ENCODE results near the gene HNF1A. TPM values are rescaled to one million over a fixed set of nuclear protein-coding genes. Genes with fewer than 3 reads are reported as not detected.
"Not testable (repeated sequence)": the region's sequence is repeated elsewhere in the genome, so short reads cannot be mapped to it uniquely, and the experiment has no call there.

HNF1A gene
- total RNA-seq, 2 donors from 2014 or later, result not detected

DNA sequence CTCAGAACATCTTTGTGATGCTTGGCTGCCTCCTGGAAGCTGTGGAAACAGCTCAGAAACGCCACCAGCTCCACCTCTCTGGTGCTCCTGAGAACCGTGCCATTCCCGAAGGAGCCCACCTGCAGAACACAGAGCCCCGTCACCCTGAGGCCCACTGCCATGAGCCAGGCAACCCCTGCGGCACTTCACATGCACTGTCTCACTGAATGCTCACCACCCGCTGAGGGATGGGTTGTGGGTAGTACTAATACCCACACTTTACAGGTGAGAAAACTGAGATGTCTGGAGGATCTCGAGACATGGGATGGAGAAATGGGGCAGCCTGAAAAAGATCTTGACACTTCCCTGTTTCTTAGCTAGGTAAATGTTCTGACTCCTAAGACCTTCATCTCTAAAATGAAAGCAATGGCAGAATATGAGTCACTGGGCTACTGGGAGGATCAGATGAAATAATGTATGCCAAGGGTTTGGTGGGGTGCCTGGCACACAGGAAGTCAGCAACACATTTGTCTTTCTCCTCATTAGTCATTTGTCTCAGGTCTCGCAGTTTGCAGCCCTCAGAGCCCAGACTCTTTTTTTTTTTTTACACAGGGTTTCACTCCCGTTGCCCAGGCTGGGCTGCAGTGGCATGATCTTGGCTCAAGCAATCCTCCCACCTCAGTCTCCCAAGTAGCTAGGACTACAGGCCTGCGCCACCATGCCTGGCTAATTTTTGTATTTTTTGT, 55.4 kb downstream of the HNF1A start:
- Histone ChIP-seq H3K4me1 (peaks cover 0 to 5% of the 10 kb centered on the region in 2 donors), H3K4me3 (no peak overlapping the region), H3K27me3 (no peaks in the 10 kb centered on the region), H3K9me3 (no peaks in the 10 kb centered on the region), H3K27ac (no peak overlapping the region), H3K36me3 (no peaks in the 10 kb centered on the region)
- TF ChIP-seq, protein P1, sequence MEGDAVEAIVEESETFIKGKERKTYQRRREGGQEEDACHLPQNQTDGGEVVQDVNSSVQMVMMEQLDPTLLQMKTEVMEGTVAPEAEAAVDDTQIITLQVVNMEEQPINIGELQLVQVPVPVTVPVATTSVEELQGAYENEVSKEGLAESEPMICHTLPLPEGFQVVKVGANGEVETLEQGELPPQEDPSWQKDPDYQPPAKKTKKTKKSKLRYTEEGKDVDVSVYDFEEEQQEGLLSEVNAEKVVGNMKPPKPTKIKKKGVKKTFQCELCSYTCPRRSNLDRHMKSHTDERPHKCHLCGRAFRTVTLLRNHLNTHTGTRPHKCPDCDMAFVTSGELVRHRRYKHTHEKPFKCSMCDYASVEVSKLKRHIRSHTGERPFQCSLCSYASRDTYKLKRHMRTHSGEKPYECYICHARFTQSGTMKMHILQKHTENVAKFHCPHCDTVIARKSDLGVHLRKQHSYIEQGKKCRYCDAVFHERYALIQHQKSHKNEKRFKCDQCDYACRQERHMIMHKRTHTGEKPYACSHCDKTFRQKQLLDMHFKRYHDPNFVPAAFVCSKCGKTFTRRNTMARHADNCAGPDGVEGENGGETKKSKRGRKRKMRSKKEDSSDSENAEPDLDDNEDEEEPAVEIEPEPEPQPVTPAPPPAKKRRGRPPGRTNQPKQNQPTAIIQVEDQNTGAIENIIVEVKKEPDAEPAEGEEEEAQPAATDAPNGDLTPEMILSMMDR (IDR thresholded peaks at IDR 0.05), result no peak
- DNase-seq (ENCODE audit: low spot score), result no peak

DNA sequence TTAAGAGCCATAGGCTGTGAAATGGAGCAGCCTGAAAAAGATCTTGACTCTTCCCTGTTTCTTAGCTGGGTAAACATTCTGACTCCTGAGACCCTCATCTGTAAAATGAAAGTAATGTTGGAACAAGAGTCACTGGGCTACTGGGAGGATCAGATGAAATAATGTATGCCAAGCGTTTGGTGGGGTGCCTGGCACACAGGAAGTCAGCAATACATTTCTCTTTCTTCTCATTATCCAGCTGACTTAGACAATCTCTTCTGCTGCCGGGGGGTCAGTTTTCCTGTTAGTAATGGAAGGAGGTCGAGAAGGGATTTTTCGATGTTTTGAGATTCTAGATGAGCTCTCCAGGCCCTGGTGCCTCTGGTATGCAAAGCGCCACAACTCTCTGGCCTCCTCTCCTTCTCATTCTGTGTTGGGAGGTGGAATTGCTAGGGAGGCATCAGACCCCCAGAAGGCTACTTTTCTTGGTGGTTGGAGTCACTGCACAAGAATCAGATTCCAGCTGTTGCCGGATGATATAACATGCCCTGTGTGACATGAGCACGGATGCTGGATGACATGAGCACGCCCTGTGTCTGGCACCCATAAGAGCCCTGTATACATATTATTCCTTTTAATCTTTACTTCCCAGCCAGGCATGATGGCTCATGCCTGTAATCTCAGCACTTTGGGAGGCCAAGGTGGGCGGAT, 56.4 kb downstream of the HNF1A start:
- Histone ChIP-seq H3K27ac (no peak overlapping the region), H3K9me3 (no peaks in the 10 kb centered on the region), H3K36me3 (no peaks in the 10 kb centered on the region), H3K27me3 (no peaks in the 10 kb centered on the region), H3K4me1 (peaks cover 0 to 10% of the 10 kb centered on the region in 2 donors), H3K4me3 (no peak overlapping the region)
- no peak for DNase-seq (ENCODE audit: low spot score)
- TF ChIP-seq, protein P1 (IDR thresholded peaks at IDR 0.05), result no peak

DNA sequence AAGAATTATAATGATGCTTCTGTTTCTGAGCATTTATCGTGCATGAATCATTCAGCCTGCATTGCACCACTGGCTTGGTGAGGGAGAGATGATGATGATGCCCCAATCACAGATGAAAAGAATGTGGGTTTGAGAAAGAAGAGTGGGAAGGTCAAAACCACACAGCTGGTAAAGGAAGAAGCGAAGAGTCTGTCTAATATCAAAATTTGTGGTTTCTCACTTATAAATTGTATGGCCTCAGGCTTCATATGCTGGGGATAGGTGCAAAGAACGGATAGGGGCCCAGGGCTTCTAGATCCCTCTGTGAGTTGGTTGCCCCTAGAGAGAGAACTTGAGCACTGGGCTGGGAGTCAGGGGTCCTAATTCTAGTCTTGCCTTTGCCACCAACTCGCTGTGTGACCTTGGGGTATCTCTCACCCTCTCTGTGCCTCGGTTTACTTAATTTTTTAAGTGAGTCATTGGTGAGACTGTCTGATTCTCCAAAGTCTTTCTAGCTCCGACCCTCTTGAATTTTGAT, 58.5 kb downstream of the HNF1A start:
- H3K9me3 ChIP-seq, result no peaks in the 10 kb centered on the region
- H3K4me1 ChIP-seq, result peaks cover 0 to 10% of the 10 kb centered on the region in 2 donors
- no peaks in the 10 kb centered on the region for H3K36me3 ChIP-seq
- no peak for DNase-seq (ENCODE audit: low spot score)
- H3K4me3 ChIP-seq, result no peak overlapping the region
- H3K27me3 ChIP-seq, result no peaks in the 10 kb centered on the region
- TF ChIP-seq, protein P1 (IDR thresholded peaks at IDR 0.05), result no peak
- H3K27ac ChIP-seq, result no peak overlapping the region

DNA sequence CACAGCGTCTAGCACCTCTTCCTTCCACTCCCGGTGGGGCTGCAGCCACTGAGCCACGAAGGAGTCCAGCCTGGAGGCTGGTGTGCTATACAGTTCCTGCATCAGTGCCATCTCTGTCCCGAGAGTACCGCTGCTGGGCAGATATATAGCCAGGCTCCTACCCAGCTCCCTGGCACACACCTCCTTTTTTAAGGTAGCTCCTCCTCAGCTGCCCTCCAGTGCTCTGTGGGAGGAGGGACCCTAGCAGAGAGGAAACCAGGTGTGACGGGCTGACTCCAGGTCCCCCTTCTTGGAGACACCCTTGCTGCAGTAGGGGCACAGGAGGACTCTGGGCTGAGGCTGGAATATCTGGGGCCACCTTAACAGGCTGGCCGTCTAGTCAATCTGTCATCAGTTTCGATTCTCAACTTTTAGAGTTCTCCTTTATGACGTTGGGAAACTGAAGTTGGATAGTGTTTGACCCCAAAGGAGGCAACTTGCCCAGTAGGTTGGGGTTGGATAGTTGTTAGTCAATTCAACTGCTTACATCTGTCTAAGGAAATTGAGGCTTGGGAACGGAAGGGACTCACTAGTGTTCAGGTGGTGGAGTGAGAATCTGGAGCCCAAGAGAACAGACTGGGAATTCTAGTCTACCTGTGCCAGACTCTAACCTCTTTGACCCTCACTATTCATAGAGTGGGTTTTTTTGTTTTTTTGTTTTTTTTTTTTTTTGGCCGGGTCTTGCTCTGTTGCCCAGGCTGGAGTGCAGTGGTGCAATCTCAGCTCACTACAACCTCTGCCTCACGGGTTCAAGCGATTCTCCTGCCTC, 60.7 kb downstream of the HNF1A start, which contains the start of gene OASL:
TSS of gene OASL (minus strand) at position 386 of the 808 bp plus-strand sequence. CDS start at position 111, 275 bp downstream.
- Histone ChIP-seq H3K9me3 (no peaks in the 10 kb centered on the region), H3K4me1 (peaks cover 0 to 10% of the 10 kb centered on the region in 2 donors), H3K36me3 (no peaks in the 10 kb centered on the region), H3K27me3 (no peaks in the 10 kb centered on the region), H3K27ac (no peak within 1 kb of the TSS), H3K4me3 (peak within 1 kb of the TSS; percentile 23 to 49)
- no peak for DNase-seq (ENCODE audit: low spot score)
- TF ChIP-seq, protein P1 (IDR thresholded peaks at IDR 0.05), result no peak

DNA sequence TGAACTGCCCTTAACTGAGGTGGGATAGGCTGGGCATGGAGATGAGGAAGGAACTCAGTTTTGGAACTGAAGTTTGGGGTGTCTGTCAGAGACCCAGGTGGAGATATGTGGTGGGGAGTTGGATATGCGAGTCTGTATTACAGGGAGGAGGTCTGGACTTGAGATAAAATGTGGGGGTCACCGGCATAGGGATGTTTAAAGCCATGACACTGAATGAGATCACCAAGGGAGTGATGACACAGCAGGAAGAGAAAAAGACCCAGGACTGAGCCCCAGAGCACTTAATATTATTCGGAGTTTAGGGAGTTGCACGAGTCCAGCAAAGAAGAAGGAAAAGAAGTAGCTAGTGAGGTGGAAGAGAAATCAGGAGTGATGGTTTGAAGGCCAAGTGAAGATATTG, 64.7 kb downstream of the HNF1A start:
- Histone ChIP-seq H3K27ac (no peak overlapping the region), H3K27me3 (no peaks in the 10 kb centered on the region), H3K4me1 (peaks cover 0 to 10% of the 10 kb centered on the region in 2 donors), H3K9me3 (no peaks in the 10 kb centered on the region), H3K36me3 (no peaks in the 10 kb centered on the region), H3K4me3 (no peak overlapping the region)
- DNase-seq (ENCODE audit: low spot score), result no peak
- TF ChIP-seq, protein P1 (IDR thresholded peaks at IDR 0.05), result no peak

DNA sequence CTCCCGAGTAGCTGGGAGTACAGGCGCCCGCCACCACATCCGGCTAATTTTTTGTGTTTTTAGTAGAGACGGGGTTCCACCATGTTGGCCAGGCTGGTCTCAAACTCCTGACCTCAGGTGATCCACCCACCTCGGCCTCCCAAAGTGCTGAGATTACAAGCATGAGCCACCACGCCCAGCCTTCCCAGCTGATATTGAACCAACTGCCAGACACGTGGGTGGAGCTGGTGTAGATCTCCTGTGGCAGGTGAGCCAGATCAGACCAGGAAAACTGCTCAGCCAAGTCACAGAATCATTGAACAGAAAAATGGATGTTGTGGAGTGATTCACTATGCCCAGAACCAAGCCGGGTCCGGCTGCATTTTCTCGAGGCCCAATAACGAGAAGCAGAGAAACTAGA, 69.1 kb downstream of the HNF1A start:
- not testable (repeated sequence) for H3K27ac ChIP-seq; DNase-seq (ENCODE audit: low spot score); H3K4me3 ChIP-seq; H3K27me3 ChIP-seq; H3K36me3 ChIP-seq; H3K9me3 ChIP-seq; H3K4me1 ChIP-seq

All from right atrium auricular region (tissue), 2 donors.